ENCODE results near the gene TSGA10IP. TPM values are rescaled to one million over a fixed set of nuclear protein-coding genes. Genes with fewer than 3 reads are reported as not detected.

TSGA10IP gene
- total RNA-seq, 1 donor from 2014 or later = not detected

DNA sequence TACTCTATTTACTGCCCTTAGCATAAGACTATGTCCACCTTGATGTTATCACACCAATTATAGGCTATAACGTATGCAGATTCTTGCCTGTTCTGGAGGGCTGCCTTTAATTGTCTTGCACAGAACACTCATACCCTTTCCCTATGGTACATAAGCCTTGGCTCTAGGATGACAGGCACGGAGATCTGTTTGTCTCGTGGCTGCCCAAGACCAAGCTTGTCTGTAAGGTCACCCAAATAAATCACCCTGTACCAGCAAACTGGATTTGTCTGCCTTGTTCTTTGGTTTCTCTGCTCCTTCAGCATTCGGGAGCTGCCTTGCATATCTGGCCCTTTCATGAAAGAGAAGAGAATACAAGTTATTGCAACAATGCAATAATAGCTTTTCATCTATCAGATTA, 7.5 kb upstream of the TSGA10IP start:
- Mint-ChIP-seq H3K4me1 (ENCODE audit: unreplicated experiment) (no peaks in the 10 kb centered on the region), H3K27ac (ENCODE audit: unreplicated experiment) (no peak overlapping the region), H3K4me3 (ENCODE audit: unreplicated experiment) (no peak overlapping the region), H3K27me3 (ENCODE audit: unreplicated experiment) (peaks cover 7% of the 10 kb centered on the region), H3K9me3 (ENCODE audit: unreplicated experiment) (no peaks in the 10 kb centered on the region), H3K36me3 (ENCODE audit: low read depth, unreplicated experiment) (no peaks in the 10 kb centered on the region)
- TF ChIP-seq CTCF (IDR thresholded peaks at IDR 0.05; ENCODE audit: unreplicated experiment) = no peak
- no peak for DNase-seq (ENCODE audit: low spot score)

- no peaks in the 10 kb centered on the region for H3K9me3 Mint-ChIP-seq (ENCODE audit: unreplicated experiment)
- no peak overlapping the region for H3K4me3 Mint-ChIP-seq (ENCODE audit: unreplicated experiment)
- TF ChIP-seq CTCF (IDR thresholded peaks at IDR 0.05; ENCODE audit: unreplicated experiment) = no peak
- no peak overlapping the region for H3K27ac Mint-ChIP-seq (ENCODE audit: unreplicated experiment)
- no peak for DNase-seq (ENCODE audit: low spot score)
- no peaks in the 10 kb centered on the region for H3K4me1 Mint-ChIP-seq (ENCODE audit: unreplicated experiment)
- H3K27me3 Mint-ChIP-seq (ENCODE audit: unreplicated experiment) = peaks cover 7% of the 10 kb centered on the region
- no peaks in the 10 kb centered on the region for H3K36me3 Mint-ChIP-seq (ENCODE audit: low read depth, unreplicated experiment)
Observed at GRCh38 chr11:65941720-65942310, 3.5 kb upstream of the TSGA10IP start.

- Mint-ChIP-seq H3K4me3 (ENCODE audit: unreplicated experiment) (no peak overlapping the region), H3K27me3 (ENCODE audit: unreplicated experiment) (peaks cover 7% of the 10 kb centered on the region), H3K36me3 (ENCODE audit: low read depth, unreplicated experiment) (no peaks in the 10 kb centered on the region), H3K27ac (ENCODE audit: unreplicated experiment) (no peak overlapping the region), H3K9me3 (ENCODE audit: unreplicated experiment) (no peaks in the 10 kb centered on the region), H3K4me1 (ENCODE audit: unreplicated experiment) (no peaks in the 10 kb centered on the region)
- TF ChIP-seq CTCF (IDR thresholded peaks at IDR 0.05; ENCODE audit: unreplicated experiment) = no peak
- no peak for DNase-seq (ENCODE audit: low spot score)
Observed at GRCh38 chr11:65942531-65942930, 2.7 kb upstream of the TSGA10IP start.

DNA sequence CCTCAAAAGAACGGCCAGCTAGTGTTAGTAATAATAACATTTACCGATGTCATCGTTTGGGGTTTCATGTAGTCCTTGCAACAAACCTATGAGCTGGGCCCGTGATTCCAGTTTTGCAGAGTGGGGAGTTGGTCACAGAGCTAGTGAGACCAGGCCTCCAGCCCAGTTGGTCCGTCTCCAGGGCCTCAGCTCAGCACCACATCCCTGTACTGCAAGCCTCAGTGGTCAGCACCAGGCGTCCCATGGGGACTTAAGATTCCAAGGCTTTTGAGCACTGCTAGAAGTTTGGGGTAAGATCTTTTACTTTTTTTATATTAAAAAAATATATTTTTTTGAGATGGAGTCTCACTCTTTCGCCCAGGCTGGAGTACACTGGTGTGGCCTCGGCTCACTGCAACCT, 1.1 kb upstream of the TSGA10IP start:
- Mint-ChIP-seq H3K27ac (ENCODE audit: unreplicated experiment) (peak overlapping the region; percentile 54), H3K36me3 (ENCODE audit: low read depth, unreplicated experiment) (no peaks in the 10 kb centered on the region), H3K27me3 (ENCODE audit: unreplicated experiment) (peaks cover 8% of the 10 kb centered on the region), H3K4me1 (ENCODE audit: unreplicated experiment) (no peaks in the 10 kb centered on the region), H3K4me3 (ENCODE audit: unreplicated experiment) (no peak overlapping the region), H3K9me3 (ENCODE audit: unreplicated experiment) (no peaks in the 10 kb centered on the region)
- no peak for DNase-seq (ENCODE audit: low spot score)
- no peak for TF ChIP-seq CTCF (IDR thresholded peaks at IDR 0.05; ENCODE audit: unreplicated experiment)

GRCh38 chr11:65944767-65945166, 513 bp upstream of the TSGA10IP start:
- Mint-ChIP-seq H3K36me3 (ENCODE audit: low read depth, unreplicated experiment) (no peaks in the 10 kb centered on the region), H3K9me3 (ENCODE audit: unreplicated experiment) (no peaks in the 10 kb centered on the region), H3K4me1 (ENCODE audit: unreplicated experiment) (no peaks in the 10 kb centered on the region), H3K27ac (ENCODE audit: unreplicated experiment) (no peak overlapping the region), H3K4me3 (ENCODE audit: unreplicated experiment) (no peak overlapping the region), H3K27me3 (ENCODE audit: unreplicated experiment) (peaks cover 8% of the 10 kb centered on the region)
- no peak for DNase-seq (ENCODE audit: low spot score)
- no peak for TF ChIP-seq CTCF (IDR thresholded peaks at IDR 0.05; ENCODE audit: unreplicated experiment)

Measured in endothelial cell (in vitro differentiated cells).